ENCODE measurements around the gene IQGAP2.

Gene IQGAP2

DNA sequence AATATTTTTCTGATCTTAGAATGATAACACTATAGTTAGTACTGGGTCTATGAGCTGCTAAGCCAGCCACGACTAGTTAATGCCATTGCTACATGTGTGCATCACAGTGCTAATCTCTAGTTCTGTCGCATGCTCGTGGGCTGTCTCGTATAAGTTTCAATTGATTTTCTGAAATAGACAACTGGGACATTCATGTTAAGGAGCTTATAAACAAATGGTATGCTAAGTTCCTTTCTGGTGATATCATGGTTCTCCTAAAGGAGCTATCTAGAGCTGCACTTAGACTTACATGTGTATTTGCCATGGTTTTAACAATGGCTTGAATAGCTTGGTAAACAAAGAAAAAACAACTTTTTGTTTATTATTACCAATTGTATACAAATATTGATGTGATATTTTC is 173.9 kb downstream of the IQGAP2 start:
- Histone ChIP-seq H3K4me1 (ENCODE audit: insufficient read depth, low read length) (no peaks in the 10 kb centered on the region), H3K9me3 (ENCODE audit: insufficient read depth, low read depth, low read length) (no peaks in the 10 kb centered on the region), H3K27ac (ENCODE audit: low read length) (no peak overlapping the region), H3K36me3 (ENCODE audit: insufficient read depth, low read depth, low read length) (no peaks in the 10 kb centered on the region), H3K4me3 (ENCODE audit: low read length) (no peak overlapping the region), H3K27me3 (ENCODE audit: insufficient read depth, low read length) (no peaks in the 10 kb centered on the region), H3K9ac (ENCODE audit: low read depth, low read length) (no peak overlapping the region)

DNA sequence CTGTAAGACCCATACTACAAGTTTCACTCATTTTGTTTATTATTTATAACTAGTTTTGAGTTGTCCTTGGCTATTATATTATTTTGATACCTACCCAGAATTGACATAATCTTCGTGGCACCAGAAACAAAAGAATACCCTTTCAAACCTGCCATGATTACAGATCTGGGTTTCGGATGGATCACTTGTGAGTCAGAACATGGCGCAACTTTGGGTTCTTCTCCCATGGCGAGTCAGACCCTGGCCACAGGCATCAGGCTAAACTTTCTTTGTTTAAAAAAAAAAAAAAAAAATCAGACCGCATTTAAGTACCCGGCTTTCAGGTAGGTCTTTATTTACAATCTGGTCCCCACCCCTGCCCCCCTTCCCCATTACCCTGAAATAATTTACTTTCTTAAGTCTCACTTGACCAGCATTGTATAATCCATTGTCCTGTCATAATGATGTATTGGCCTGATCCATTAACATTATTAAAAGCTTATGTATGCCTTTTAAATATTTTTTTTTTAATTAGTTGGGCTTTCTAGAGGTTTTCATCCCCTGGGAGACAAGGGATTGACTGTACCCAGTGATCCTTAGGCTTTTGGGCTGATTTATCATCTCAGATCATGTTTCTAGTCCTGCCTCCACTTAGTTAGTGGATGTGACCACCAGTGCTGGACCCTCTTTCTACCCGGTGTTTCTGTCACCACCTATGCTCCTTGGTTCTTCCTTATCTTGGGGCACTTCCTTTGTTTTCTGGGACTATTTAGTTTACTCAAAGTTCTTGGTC is 176.3 kb downstream of the IQGAP2 start:
- H3K36me3 ChIP-seq (ENCODE audit: insufficient read depth, low read depth, low read length): no peaks in the 10 kb centered on the region
- H3K27me3 ChIP-seq (ENCODE audit: insufficient read depth, low read length): no peaks in the 10 kb centered on the region
- H3K9ac ChIP-seq (ENCODE audit: low read depth, low read length): no peak overlapping the region
- peaks cover 10% of the 10 kb centered on the region; the same call in 1 of the 2 replicates for H3K4me1 ChIP-seq (ENCODE audit: insufficient read depth, low read length)
- no peaks in the 10 kb centered on the region for H3K9me3 ChIP-seq (ENCODE audit: insufficient read depth, low read depth, low read length)
- H3K4me3 ChIP-seq (ENCODE audit: low read length): no peak overlapping the region
- no peak overlapping the region for H3K27ac ChIP-seq (ENCODE audit: low read length)

GRCh38 chr5:76580981-76581380 is 177.9 kb downstream of the IQGAP2 start:
- no peak overlapping the region for H3K27ac ChIP-seq (ENCODE audit: low read length)
- H3K27me3 ChIP-seq (ENCODE audit: insufficient read depth, low read length): no peaks in the 10 kb centered on the region
- H3K4me3 ChIP-seq (ENCODE audit: low read length): no peak overlapping the region
- no peaks in the 10 kb centered on the region for H3K36me3 ChIP-seq (ENCODE audit: insufficient read depth, low read depth, low read length)
- H3K9ac ChIP-seq (ENCODE audit: low read depth, low read length): no peak overlapping the region
- no peaks in the 10 kb centered on the region for H3K9me3 ChIP-seq (ENCODE audit: insufficient read depth, low read depth, low read length)
- H3K4me1 ChIP-seq (ENCODE audit: insufficient read depth, low read length): peaks cover 10% of the 10 kb centered on the region; the same call in 1 of the 2 replicates

DNA sequence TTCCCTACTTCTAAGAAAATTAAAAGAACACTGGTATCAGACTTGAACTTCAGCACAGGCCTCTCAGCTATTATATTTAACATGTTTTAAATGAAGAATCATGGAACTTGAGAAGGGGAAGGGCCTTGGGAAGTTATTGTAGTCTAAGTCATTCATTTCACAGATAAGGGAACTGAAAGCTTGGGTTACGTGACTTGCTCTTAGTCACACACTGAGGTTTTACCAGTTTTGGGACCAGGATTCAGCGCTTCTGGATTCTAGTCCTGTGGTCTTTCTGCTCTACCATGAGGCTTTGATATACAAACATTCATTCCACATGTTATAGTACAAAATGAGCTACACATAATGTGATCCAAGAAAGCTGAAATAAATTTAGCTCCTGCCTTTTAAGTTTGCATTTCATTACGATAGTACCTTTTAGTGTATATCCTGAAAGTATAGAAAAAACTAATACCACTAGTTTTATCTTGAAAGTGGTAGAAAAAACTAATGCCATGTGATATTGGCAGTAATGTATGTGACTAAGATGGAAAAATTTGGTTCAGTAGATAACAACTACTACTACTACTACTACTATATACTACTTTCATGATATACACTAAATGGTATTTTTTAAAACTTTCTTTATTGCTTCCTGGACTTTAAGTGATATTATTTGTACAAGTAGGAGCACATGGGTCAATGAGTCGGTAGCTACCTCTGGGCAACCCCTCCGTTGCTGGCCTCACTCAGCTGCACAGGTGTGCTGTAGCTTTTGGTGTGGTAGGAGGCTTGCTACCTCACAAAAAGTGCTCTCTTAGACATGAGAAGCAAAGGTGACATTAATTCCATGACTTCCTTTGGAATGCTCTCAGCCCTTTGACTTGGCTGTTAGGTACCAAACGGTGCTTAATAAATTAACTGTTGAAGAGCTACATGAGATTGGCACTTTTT is 179.4 kb downstream of the IQGAP2 start:
- H3K36me3 ChIP-seq (ENCODE audit: insufficient read depth, low read depth, low read length): no peaks in the 10 kb centered on the region
- no peak overlapping the region for H3K4me3 ChIP-seq (ENCODE audit: low read length)
- H3K9me3 ChIP-seq (ENCODE audit: insufficient read depth, low read depth, low read length): no peaks in the 10 kb centered on the region
- H3K27me3 ChIP-seq (ENCODE audit: insufficient read depth, low read length): no peaks in the 10 kb centered on the region
- H3K9ac ChIP-seq (ENCODE audit: low read depth, low read length): no peak overlapping the region
- H3K27ac ChIP-seq (ENCODE audit: low read length): no peak overlapping the region
- H3K4me1 ChIP-seq (ENCODE audit: insufficient read depth, low read length): peaks cover 10% of the 10 kb centered on the region; the same call in 1 of the 2 replicates

DNA sequence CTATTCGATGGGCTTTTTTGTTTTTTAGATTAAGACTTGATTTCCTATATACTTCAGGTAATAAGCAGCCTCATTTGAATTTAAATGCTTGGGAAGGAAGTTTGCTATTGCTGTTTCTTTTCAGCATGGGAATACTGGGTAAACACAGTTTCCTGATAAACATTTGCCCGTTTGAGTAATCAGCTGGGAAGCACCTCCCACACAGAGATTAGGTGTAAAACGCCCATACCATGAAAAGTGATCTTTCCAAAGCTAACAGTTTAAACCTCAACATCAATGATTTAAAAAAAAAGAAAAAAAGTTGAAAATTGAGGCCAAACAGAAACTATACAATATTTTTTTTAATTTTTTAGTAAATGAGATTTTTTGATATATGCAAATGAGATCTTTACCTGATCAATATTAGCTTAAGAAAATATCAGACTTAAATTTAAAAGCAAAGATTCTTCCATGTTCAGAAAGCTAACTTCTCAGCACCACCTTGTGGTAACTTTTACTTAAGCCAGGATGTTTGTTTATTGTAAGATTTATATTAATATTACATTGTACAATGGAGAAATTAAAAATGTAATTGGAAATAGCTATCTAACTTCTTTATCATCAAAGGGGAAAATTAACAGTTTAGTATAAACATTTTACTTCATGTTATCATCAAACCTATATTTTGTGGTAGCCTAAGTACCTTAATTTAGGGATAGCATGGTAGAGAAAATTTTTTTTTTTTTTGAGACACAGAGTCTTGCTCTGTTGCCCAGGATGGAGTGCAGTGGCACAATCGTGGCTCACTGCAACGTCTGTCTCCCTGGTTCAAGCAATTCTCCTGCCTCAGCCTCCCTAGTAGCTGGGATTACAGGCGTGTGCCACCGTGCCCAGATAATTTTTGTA is 180.3 kb downstream of the IQGAP2 start:
- Histone ChIP-seq H3K9ac (ENCODE audit: low read depth, low read length) (no peak overlapping the region), H3K9me3 (ENCODE audit: insufficient read depth, low read depth, low read length) (no peaks in the 10 kb centered on the region), H3K4me3 (ENCODE audit: low read length) (no peak overlapping the region), H3K4me1 (ENCODE audit: insufficient read depth, low read length) (peaks cover 10% of the 10 kb centered on the region; the same call in 1 of the 2 replicates), H3K27me3 (ENCODE audit: insufficient read depth, low read length) (no peaks in the 10 kb centered on the region), H3K36me3 (ENCODE audit: insufficient read depth, low read depth, low read length) (no peaks in the 10 kb centered on the region), H3K27ac (ENCODE audit: low read length) (no peak overlapping the region)

- Histone ChIP-seq H3K4me1 (ENCODE audit: insufficient read depth, low read length) (peaks cover 10% of the 10 kb centered on the region; the same call in 1 of the 2 replicates), H3K9me3 (ENCODE audit: insufficient read depth, low read depth, low read length) (no peaks in the 10 kb centered on the region), H3K9ac (ENCODE audit: low read depth, low read length) (no peak overlapping the region), H3K27me3 (ENCODE audit: insufficient read depth, low read length) (no peaks in the 10 kb centered on the region), H3K36me3 (ENCODE audit: insufficient read depth, low read depth, low read length) (peaks cover 8% of the 10 kb centered on the region; the same call in 1 of the 2 replicates), H3K27ac (ENCODE audit: low read length) (no peak overlapping the region), H3K4me3 (ENCODE audit: low read length) (no peak overlapping the region)
Measured at GRCh38 chr5:76585783-76586217, 182.7 kb downstream of the IQGAP2 start.

GRCh38 chr5:76586531-76586930 is 183.4 kb downstream of the IQGAP2 start:
- H3K9me3 ChIP-seq (ENCODE audit: insufficient read depth, low read depth, low read length): no peaks in the 10 kb centered on the region
- no peak overlapping the region for H3K27ac ChIP-seq (ENCODE audit: low read length)
- no peak overlapping the region for H3K4me3 ChIP-seq (ENCODE audit: low read length)
- no peaks in the 10 kb centered on the region for H3K27me3 ChIP-seq (ENCODE audit: insufficient read depth, low read length)
- no peak overlapping the region for H3K9ac ChIP-seq (ENCODE audit: low read depth, low read length)
- H3K36me3 ChIP-seq (ENCODE audit: insufficient read depth, low read depth, low read length): peaks cover 8% of the 10 kb centered on the region; the same call in 1 of the 2 replicates
- peaks cover 10% of the 10 kb centered on the region; the same call in 1 of the 2 replicates for H3K4me1 ChIP-seq (ENCODE audit: insufficient read depth, low read length)

- Histone ChIP-seq H3K9ac (ENCODE audit: low read depth, low read length) (no peak overlapping the region), H3K27ac (ENCODE audit: low read length) (no peak overlapping the region), H3K4me1 (ENCODE audit: insufficient read depth, low read length) (no peaks in the 10 kb centered on the region), H3K27me3 (ENCODE audit: insufficient read depth, low read length) (no peaks in the 10 kb centered on the region), H3K36me3 (ENCODE audit: insufficient read depth, low read depth, low read length) (peaks cover 14% of the 10 kb centered on the region; the same call in 1 of the 2 replicates), H3K4me3 (ENCODE audit: low read length) (no peak overlapping the region), H3K9me3 (ENCODE audit: insufficient read depth, low read depth, low read length) (no peaks in the 10 kb centered on the region)
Measured at GRCh38 chr5:76590027-76590426, 186.9 kb downstream of the IQGAP2 start.

DNA sequence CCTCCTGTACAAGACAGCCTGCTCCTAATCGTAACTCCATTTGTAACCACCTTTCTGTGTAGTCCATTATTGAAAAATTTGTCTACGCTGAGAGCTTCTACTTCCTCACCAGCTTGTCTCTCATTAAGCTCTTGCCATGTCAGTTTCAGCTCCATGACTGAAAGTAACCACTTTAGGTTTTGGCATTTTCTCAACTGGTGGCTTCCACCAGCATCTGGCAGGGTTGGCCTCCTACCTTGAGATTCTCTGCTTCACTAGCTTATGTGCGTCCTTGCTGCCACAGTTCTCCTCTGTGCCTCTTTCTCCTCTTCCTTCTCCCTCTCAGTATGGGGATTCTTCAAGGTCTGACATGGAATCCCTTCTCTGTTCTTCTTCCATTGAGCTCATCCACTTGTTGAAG is 188.3 kb downstream of the IQGAP2 start:
- peaks cover 14% of the 10 kb centered on the region; the same call in 1 of the 2 replicates for H3K36me3 ChIP-seq (ENCODE audit: insufficient read depth, low read depth, low read length)
- no peaks in the 10 kb centered on the region for H3K4me1 ChIP-seq (ENCODE audit: insufficient read depth, low read length)
- H3K27ac ChIP-seq (ENCODE audit: low read length): no peak overlapping the region
- no peaks in the 10 kb centered on the region for H3K27me3 ChIP-seq (ENCODE audit: insufficient read depth, low read length)
- H3K4me3 ChIP-seq (ENCODE audit: low read length): no peak overlapping the region
- H3K9ac ChIP-seq (ENCODE audit: low read depth, low read length): no peak overlapping the region
- no peaks in the 10 kb centered on the region for H3K9me3 ChIP-seq (ENCODE audit: insufficient read depth, low read depth, low read length)

- Histone ChIP-seq H3K4me3 (ENCODE audit: low read length) (no peak overlapping the region), H3K9ac (ENCODE audit: low read depth, low read length) (no peak overlapping the region), H3K27me3 (ENCODE audit: insufficient read depth, low read length) (no peaks in the 10 kb centered on the region), H3K9me3 (ENCODE audit: insufficient read depth, low read depth, low read length) (no peaks in the 10 kb centered on the region), H3K36me3 (ENCODE audit: insufficient read depth, low read depth, low read length) (peaks cover 19% of the 10 kb centered on the region; the same call in 1 of the 2 replicates), H3K4me1 (ENCODE audit: insufficient read depth, low read length) (no peaks in the 10 kb centered on the region), H3K27ac (ENCODE audit: low read length) (no peak overlapping the region)
Measured at GRCh38 chr5:76592692-76593091, 189.6 kb downstream of the IQGAP2 start.

GRCh38 chr5:76594107-76594506 is 191.0 kb downstream of the IQGAP2 start:
- H3K4me1 ChIP-seq (ENCODE audit: insufficient read depth, low read length): no peaks in the 10 kb centered on the region
- H3K9me3 ChIP-seq (ENCODE audit: insufficient read depth, low read depth, low read length): no peaks in the 10 kb centered on the region
- no peak overlapping the region for H3K27ac ChIP-seq (ENCODE audit: low read length)
- peaks cover 20% of the 10 kb centered on the region; the same call in 1 of the 2 replicates for H3K36me3 ChIP-seq (ENCODE audit: insufficient read depth, low read depth, low read length)
- H3K27me3 ChIP-seq (ENCODE audit: insufficient read depth, low read length): no peaks in the 10 kb centered on the region
- H3K4me3 ChIP-seq (ENCODE audit: low read length): no peak overlapping the region
- no peak overlapping the region for H3K9ac ChIP-seq (ENCODE audit: low read depth, low read length)

All from iPS-20b (cell line).